Hematopoietic multipotent progenitor cell treated with erythropoietin and hydrocortisone succinate and interleukin-3 and kit ligand, for 6 days (in vitro differentiated cells): ENCODE results near the gene AUP1.
"Not testable (repeated sequence)": the region's sequence is repeated elsewhere in the genome, so short reads cannot be mapped to it uniquely, and the experiment has no call there.

Experiments
- DNase-seq: peaks from one replicate; pipeline ENCODE4 v3.0.0-alpha.2; 2015

Gene AUP1

GRCh38 chr2:74529357-74530238 lies at the start of gene AUP1, which contains the start of gene HTRA2:
Gene AUP1 (minus strand): TSS chr2:74529706. CDS start chr2:74529629, 77 bp downstream.
Gene HTRA2 (plus strand): TSS chr2:74529933. CDS start chr2:74530007, 74 bp downstream.
- DNase-seq = peak; percentile 99

GRCh38 chr2:74578408-74578807 lies 48.9 kb upstream of the AUP1 start:
- DNase-seq = no peak

GRCh38 chr2:74577448-74577847 lies 47.9 kb upstream of the AUP1 start:
- DNase-seq = peak; percentile 70

- peak; percentile 78 for DNase-seq
These were observed 47.3 kb upstream of the AUP1 start for GRCh38 chr2:74576863-74577229.

GRCh38 chr2:74576211-74576862 lies 46.8 kb upstream of the AUP1 start:
- DNase-seq = peak; percentile 42

GRCh38 chr2:74575320-74575719 lies 45.8 kb upstream of the AUP1 start:
- DNase-seq = no peak

- peak; percentile 90 for DNase-seq
These were observed 44.4 kb upstream of the AUP1 start for GRCh38 chr2:74573747-74574562.

- DNase-seq = no peak
These were observed 42.8 kb upstream of the AUP1 start for GRCh38 chr2:74572178-74572925.

GRCh38 chr2:74571058-74571457 lies 41.6 kb upstream of the AUP1 start:
- DNase-seq = no peak

- no peak for DNase-seq
These were observed 40.2 kb upstream of the AUP1 start for GRCh38 chr2:74569686-74570085.

GRCh38 chr2:74567881-74568280 lies 38.4 kb upstream of the AUP1 start:
- no peak for DNase-seq

- no peak for DNase-seq
These were observed 37.2 kb upstream of the AUP1 start for GRCh38 chr2:74566754-74567085.

GRCh38 chr2:74566076-74566753 lies 36.7 kb upstream of the AUP1 start:
- no peak for DNase-seq

GRCh38 chr2:74564222-74564621 lies 34.7 kb upstream of the AUP1 start:
- no peak for DNase-seq

GRCh38 chr2:74562126-74562775 lies 32.7 kb upstream of the AUP1 start:
- peak; percentile 30 for DNase-seq

GRCh38 chr2:74561022-74561421 lies 31.5 kb upstream of the AUP1 start:
- not testable (repeated sequence) for DNase-seq

GRCh38 chr2:74560591-74560990 lies 31.1 kb upstream of the AUP1 start:
- DNase-seq = no peak

GRCh38 chr2:74559912-74560311 lies 30.4 kb upstream of the AUP1 start:
- DNase-seq = no peak

- DNase-seq = peak; percentile 34
These were observed 29.1 kb upstream of the AUP1 start for GRCh38 chr2:74558284-74559230.

- no peak for DNase-seq
These were observed 27.4 kb upstream of the AUP1 start for GRCh38 chr2:74556831-74557370.
